Effector memory CD4-positive, alpha-beta T cell (primary cell): Measurements from ENCODE around the gene DISP2.

Experiments used
- DNase-seq, 3 donors: peaks; one replicate each; pipeline ENCODE4 v3.0.0-alpha.2; 2020
- H3K27ac ChIP-seq: 2 replicates; pipeline ENCODE4 v1.7.0; 2013; ENCODE audit warnings: mild to moderate bottlenecking, low read length, moderate library complexity; ENCODE audit not compliant: insufficient read depth, poor library complexity, severe bottlenecking
- H3K27me3 ChIP-seq: replicated peaks from 2 replicates; pipeline ENCODE4 v1.7.0; 2013; ENCODE audit warnings: mild to moderate bottlenecking, low read length; ENCODE audit not compliant: insufficient read depth, control insufficient read depth, poor library complexity, severe bottlenecking
- H3K36me3 ChIP-seq: 2 replicates; pipeline ENCODE4 v1.7.0; 2013; ENCODE audit warnings: mild to moderate bottlenecking, low read length, moderate library complexity; ENCODE audit not compliant: control insufficient read depth, insufficient read depth
- H3K4me1 ChIP-seq: 2 replicates; pipeline ENCODE4 v1.7.0; 2013; ENCODE audit warnings: low read length, mild to moderate bottlenecking; ENCODE audit not compliant: control insufficient read depth, insufficient read depth, poor library complexity, severe bottlenecking
- H3K4me3 ChIP-seq: 2 replicates; pipeline ENCODE4 v1.7.0; 2013; ENCODE audit warnings: low read length, low read depth, mild to moderate bottlenecking; ENCODE audit not compliant: insufficient read depth, poor library complexity, severe bottlenecking
- H3K9me3 ChIP-seq: 2 replicates; pipeline ENCODE4 v1.7.0; 2013; ENCODE audit warnings: mild to moderate bottlenecking, low read length, moderate library complexity; ENCODE audit not compliant: control insufficient read depth

DISP2 gene

DNA sequence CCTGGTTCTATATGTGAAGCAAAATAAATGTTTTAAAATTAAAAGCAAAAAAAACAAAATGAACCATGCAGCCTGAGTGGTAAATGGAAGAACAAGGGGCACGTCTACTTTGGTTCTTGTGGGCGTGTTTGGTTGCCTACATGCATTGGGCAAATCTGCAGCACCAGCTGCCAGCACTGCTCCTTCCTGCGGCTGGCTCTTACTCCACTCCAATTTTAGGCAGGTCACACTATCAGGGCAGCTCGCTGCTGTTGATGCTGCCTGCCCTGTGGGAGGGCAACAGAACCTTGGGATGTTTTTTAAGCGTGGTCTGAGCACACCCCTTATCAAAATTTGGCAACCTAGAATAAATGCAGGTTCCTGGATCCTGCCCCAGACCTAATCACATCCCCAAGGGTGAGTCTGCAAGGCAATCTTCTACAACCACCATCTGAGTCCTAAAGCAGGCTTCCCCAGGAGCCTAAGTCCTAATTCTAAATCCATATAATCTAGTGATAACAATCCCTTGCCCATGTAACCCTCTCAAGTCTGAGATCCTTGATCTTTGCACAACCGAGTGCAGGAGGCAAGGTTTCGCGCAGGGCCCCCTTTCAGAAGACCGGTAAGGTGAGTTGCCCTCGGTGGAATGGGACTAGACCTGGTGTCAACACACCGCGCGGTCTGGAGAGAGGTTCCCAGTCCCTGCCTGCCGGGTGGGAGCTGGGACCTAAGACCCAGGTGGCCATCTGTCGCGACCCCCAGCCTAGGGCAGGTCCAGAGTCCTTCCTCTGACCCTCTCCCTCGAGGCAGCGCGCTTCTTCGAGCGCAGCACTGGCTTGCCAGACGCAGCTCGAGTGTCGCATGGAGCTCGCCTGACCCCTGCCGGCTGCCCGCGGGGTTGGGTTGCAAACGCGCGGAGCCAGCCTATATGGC, 63.5 kb downstream of the DISP2 start:
- Histone ChIP-seq H3K4me3 (no peak overlapping the region), H3K36me3 (no peaks in the 10 kb centered on the region), H3K9me3 (no peaks in the 10 kb centered on the region), H3K27ac (no peak overlapping the region), H3K4me1 (peaks cover 6% of the 10 kb centered on the region), H3K27me3 (no peaks in the 10 kb centered on the region)
- peak; percentile 53 to 67 (median 55) for DNase-seq

DNA sequence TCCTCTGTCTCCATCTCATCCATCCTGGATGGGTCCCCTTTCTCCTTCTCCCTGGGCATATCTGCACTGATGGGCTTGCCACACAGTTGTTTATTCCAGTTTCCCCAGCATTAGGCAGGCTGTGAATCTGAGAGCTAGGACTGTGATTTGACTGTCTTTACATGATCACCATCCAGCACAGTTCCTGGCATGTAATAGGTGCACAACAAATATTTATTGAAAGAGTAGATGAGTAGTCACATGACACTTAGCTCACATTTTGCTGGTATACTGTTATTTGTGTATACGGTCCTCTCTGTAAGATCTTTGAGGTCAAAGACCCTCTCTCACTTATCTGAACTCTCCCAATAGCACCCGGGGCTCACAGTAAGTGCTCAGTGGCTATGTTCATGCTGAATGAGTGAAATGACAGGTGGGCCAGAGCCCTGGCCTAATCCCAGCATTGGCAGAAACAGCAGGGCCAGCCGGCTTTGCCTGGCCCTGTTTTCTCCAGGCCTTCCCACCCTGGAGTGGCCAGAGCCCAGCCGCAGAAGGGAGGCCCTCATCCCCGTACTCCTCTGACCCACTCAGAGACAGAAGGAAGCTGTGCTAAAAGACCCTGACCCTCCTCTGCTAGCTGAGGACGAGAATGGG, 66.6 kb downstream of the DISP2 start:
- no peaks in the 10 kb centered on the region for H3K9me3 ChIP-seq
- no peak overlapping the region for H3K4me3 ChIP-seq
- no peak for DNase-seq
- H3K4me1 ChIP-seq, result peaks cover 6% of the 10 kb centered on the region
- no peaks in the 10 kb centered on the region for H3K27me3 ChIP-seq
- H3K27ac ChIP-seq, result no peak overlapping the region
- H3K36me3 ChIP-seq, result no peaks in the 10 kb centered on the region

DNA sequence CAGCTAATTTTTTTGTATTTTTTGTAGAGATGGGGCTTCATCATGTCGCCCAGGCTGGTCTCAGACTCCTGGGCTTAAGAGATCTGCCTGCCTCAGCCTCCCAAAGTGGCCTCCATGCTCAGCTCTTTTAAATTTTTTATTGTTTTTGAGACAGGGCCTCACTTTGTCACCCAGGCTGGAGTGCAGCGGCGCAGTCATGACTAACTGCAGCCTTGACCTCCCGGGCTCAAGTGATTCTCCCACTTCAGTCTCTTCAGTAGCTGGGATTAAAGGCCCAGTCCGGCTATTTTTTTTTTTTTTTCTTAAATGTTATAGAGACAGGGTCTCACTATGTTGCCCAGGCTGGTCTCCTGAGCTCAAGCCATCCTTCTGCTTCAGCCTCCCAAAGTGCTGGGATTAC, 67.7 kb downstream of the DISP2 start:
- Histone ChIP-seq H3K9me3 (no peaks in the 10 kb centered on the region), H3K4me1 (peaks cover 6% of the 10 kb centered on the region), H3K27me3 (no peaks in the 10 kb centered on the region), H3K4me3 (no peak overlapping the region), H3K27ac (no peak overlapping the region), H3K36me3 (no peaks in the 10 kb centered on the region)
- DNase-seq, result no peak

DNA sequence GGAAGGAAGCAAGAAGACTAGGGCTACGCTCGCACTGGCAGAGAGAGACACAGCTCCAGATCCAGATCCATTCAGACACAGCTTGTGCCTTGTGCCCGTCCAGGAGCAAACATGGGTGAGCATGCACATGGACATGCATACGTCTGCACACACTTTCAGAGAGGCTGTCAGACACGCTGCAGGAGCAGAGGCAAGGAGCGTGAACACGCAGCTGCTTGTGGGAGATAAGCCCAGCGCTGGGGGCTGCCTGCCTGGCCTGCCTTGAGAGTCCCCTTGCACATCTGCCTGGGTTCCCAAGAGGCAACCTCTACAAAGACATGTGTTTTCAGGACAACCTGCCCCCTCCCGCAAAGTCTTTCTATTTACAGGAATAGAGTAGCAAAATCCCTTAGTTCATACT, 69.2 kb downstream of the DISP2 start:
- H3K9me3 ChIP-seq, result no peaks in the 10 kb centered on the region
- no peaks in the 10 kb centered on the region for H3K4me1 ChIP-seq
- H3K4me3 ChIP-seq, result no peak overlapping the region
- no peaks in the 10 kb centered on the region for H3K36me3 ChIP-seq
- H3K27me3 ChIP-seq, result no peaks in the 10 kb centered on the region
- DNase-seq, result no peak
- H3K27ac ChIP-seq, result no peak overlapping the region

DNA sequence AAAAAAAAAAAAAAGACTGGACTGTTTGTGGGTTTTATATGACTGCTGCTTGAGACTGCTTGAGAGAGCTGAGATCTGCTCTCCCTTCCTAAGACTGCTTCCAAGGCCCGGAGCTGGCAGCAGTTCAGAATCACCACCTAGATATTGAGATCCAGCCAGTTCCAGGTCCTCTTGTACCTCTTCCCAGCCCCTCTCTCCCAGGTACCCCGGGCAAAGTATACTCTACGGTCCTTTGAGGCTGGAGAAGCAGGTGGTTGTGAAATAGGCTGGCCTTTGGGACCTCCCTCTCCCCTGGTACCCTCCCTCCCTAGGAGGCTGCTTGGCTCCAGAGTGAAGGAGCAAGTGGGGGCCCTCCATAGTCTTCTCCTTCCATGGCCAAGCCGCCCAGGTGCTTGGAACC, 70.2 kb downstream of the DISP2 start:
- DNase-seq, result no peak
- no peak overlapping the region for H3K27ac ChIP-seq
- no peaks in the 10 kb centered on the region for H3K27me3 ChIP-seq
- H3K36me3 ChIP-seq, result no peaks in the 10 kb centered on the region
- no peaks in the 10 kb centered on the region for H3K9me3 ChIP-seq
- H3K4me1 ChIP-seq, result no peaks in the 10 kb centered on the region
- no peak overlapping the region for H3K4me3 ChIP-seq
